ENCODE measurements around the gene WBP1L. TPM values are rescaled to one million over a fixed set of nuclear protein-coding genes. Genes with fewer than 3 reads are reported as not detected.

WBP1L gene
- total and polyA plus RNA-seq, 2 of the 13 experiments (the other 11 are each of a cell fraction or from before 2014, with no cell fraction given), result 8.3 to 12.3 TPM

DNA sequence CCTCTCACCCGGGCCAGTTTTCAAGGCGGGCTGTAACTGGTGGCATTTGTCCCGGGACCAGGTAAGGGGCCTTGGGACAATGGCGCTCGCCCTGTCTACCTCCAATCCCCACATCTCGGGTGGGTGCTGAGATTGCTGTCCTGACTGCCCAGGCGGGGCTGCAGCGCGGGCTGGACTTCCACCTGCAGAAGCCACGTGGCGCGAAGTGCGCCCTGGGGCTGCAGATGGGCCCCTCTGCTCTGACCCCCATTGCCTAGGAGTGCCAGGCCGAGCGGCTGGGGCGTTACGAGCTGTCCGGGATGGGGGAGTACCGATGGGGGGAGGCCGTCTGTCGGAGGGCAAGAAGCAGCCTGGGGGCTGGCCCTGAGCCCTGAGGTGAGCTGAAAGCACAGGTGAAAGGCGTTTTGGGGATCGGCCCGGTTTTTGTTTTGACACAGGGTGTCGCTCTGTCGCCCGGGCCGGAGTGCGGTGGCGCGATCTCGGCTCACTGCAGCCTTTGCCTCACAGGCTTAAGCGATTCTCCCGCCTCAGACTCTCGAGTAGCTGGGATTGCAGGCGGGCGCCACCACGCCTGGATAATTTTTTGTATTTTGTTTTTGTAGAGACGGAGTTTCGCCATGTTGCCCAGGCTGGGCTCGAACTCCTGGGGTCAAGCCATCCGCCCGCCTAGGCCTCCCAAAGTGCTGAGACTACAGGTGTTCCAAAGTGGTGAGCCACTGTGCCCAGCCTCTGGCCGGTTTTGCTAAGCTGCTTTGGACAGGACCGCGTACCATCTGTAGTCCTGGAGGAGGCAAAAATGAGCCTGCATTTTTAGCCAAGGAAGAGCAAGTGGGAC is 28.9 kb upstream of the WBP1L start, which contains the start of gene SFXN2 (continued):
- TF ChIP-seq TGIF2 (CRISPR knock-in tag; IDR thresholded peaks at IDR 0.05) (no peak), TP53 (CRISPR knock-in tag; conservative IDR thresholded peaks at IDR 0.05) (no peak), RELA (CRISPR knock-in tag; IDR thresholded peaks at IDR 0.05) (no peak), CREB1 (IDR thresholded peaks at IDR 0.05) (no peak), CREB1 (CRISPR knock-in tag; IDR thresholded peaks at IDR 0.05) (0 out of 2 replicates have a peak, but pooled peaks have one; percentile 28), HOXA3 (CRISPR knock-in tag; IDR thresholded peaks at IDR 0.05) (no peak; the same call in 1 of the 2 replicates), MIER2 (CRISPR knock-in tag; IDR thresholded peaks at IDR 0.05) (no peak), ZNF253 (CRISPR knock-in tag; IDR thresholded peaks at IDR 0.05; ENCODE audit: borderline replicate concordance) (0 out of 2 replicates have a peak, but pooled peaks have one; percentile 28), ZNF569 (CRISPR knock-in tag; IDR thresholded peaks at IDR 0.05; ENCODE audit: borderline replicate concordance) (no peak), ZBTB38 (CRISPR knock-in tag; IDR thresholded peaks at IDR 0.05) (0 out of 2 replicates have a peak, but pooled peaks have one; percentile 16), ZNF75D (CRISPR knock-in tag; IDR thresholded peaks at IDR 0.05; ENCODE audit: borderline replicate concordance) (no peak), SMARCE1 (IDR thresholded peaks at IDR 0.05; ENCODE audit: borderline replicate concordance) (no peak), SKI (IDR thresholded peaks at IDR 0.05; ENCODE audit: partially characterized antibody) (no peak), ZFP36L1 (CRISPR knock-in tag; IDR thresholded peaks at IDR 0.05) (no peak), SSRP1 (CRISPR knock-in tag; IDR thresholded peaks at IDR 0.05) (no peak), NR3C1 (CRISPR knock-in tag; IDR thresholded peaks at IDR 0.05) (no peak), GTF3A (CRISPR knock-in tag; conservative IDR thresholded peaks at IDR 0.05) (no peak)
- TF ChIP-seq, protein P1, sequence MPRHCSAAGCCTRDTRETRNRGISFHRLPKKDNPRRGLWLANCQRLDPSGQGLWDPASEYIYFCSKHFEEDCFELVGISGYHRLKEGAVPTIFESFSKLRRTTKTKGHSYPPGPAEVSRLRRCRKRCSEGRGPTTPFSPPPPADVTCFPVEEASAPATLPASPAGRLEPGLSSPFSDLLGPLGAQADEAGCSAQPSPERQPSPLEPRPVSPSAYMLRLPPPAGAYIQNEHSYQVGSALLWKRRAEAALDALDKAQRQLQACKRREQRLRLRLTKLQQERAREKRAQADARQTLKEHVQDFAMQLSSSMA (CRISPR knock-in tag; IDR thresholded peaks at IDR 0.05), result no peak; the same call in 1 of the 2 replicates
- TF ChIP-seq, protein P2, sequence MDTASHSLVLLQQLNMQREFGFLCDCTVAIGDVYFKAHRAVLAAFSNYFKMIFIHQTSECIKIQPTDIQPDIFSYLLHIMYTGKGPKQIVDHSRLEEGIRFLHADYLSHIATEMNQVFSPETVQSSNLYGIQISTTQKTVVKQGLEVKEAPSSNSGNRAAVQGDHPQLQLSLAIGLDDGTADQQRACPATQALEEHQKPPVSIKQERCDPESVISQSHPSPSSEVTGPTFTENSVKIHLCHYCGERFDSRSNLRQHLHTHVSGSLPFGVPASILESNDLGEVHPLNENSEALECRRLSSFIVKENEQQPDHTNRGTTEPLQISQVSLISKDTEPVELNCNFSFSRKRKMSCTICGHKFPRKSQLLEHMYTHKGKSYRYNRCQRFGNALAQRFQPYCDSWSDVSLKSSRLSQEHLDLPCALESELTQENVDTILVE (CRISPR knock-in tag; IDR thresholded peaks at IDR 0.05), result no peak
- TF ChIP-seq, protein P3, sequence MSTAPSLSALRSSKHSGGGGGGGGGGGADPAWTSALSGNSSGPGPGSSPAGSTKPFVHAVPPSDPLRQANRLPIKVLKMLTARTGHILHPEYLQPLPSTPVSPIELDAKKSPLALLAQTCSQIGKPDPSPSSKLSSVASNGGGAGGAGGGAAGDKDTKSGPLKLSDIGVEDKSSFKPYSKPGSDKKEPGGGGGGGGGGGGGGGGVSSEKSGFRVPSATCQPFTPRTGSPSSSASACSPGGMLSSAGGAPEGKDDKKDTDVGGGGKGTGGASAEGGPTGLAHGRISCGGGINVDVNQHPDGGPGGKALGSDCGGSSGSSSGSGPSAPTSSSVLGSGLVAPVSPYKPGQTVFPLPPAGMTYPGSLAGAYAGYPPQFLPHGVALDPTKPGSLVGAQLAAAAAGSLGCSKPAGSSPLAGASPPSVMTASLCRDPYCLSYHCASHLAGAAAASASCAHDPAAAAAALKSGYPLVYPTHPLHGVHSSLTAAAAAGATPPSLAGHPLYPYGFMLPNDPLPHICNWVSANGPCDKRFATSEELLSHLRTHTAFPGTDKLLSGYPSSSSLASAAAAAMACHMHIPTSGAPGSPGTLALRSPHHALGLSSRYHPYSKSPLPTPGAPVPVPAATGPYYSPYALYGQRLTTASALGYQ (CRISPR knock-in tag; IDR thresholded peaks at IDR 0.05), result no peak
- TF ChIP-seq, protein P4, sequence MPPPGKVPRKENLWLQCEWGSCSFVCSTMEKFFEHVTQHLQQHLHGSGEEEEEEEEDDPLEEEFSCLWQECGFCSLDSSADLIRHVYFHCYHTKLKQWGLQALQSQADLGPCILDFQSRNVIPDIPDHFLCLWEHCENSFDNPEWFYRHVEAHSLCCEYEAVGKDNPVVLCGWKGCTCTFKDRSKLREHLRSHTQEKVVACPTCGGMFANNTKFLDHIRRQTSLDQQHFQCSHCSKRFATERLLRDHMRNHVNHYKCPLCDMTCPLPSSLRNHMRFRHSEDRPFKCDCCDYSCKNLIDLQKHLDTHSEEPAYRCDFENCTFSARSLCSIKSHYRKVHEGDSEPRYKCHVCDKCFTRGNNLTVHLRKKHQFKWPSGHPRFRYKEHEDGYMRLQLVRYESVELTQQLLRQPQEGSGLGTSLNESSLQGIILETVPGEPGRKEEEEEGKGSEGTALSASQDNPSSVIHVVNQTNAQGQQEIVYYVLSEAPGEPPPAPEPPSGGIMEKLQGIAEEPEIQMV (CRISPR knock-in tag; IDR thresholded peaks at IDR 0.05; ENCODE audit: low read depth), result no peak
